Measurements from ENCODE around the gene EHBP1.

EHBP1 gene

GRCh38 chr2:62895632-62896009 is 190.1 kb downstream of the EHBP1 start:
- DNase-seq = no peak

DNA sequence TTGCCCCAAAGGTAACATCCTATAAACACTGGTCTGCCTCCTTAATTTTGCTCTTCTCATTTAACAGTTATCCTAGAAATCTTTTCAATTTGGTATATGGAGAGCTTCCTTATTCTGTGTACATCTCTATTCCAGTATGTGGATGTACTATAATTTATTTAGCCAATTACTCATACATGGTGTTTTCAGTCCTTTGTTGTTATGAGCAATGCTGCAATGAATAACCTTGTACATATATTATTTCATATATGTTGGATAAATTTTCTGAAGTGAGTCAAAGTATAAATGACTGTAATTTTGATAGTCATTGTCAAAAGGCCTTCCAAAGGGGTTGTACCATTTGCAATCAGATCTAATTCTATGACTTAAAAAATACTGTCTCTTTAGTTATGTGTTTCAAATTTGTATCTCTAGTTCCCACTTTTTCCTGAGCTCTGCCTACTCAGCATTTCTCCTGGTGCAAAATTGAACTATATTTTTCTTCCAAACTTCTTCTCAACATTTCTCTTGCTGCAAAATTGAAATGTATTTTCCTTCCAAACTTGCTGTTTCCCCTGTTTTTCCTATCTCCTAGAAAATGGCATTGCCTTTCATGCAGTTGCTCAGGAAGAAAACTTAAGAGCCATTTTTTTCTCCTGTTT is 191.8 kb downstream of the EHBP1 start:
- no peak for DNase-seq

DNA sequence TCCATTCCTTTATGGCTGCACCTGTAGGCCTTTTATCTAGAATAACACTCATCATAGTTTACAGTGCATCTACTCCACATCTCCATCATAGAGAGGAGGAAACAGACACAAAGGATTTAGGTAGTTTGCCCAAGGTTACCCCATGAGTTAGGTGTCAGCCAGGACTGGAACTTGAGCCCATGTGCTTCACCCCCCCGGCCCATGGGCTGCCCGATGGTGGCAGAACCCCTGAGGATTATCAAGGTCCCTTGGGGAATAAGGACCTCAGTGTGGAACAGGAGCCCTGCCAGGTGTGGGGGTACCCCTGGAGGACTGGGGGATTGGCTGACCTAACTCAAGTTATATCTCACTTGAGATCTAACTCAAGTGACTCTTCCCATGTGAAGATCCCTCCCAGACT is 198.8 kb downstream of the EHBP1 start:
- no peak for DNase-seq

- DNase-seq = no peak
These were observed 202.6 kb downstream of the EHBP1 start for GRCh38 chr2:62908145-62908544.

DNA sequence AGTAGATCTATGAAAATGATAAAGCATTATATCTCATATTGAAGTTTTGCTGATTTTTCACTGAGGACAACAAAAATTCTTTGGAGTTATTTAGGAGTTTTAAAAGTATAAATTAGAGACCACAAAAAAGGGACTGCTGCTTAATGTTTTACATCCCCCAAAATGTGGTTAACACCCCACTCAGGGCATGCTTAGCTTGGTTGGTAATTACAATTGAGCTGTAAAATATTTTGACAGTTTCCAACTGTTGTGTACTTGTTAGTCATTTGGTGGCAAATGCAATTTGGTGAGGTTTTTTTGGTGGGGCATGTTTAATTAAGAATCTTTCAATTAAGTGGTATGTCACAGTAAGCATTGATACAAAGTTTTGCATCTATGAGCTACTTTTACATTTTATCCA is 207.8 kb downstream of the EHBP1 start:
- no peak for DNase-seq

DNA sequence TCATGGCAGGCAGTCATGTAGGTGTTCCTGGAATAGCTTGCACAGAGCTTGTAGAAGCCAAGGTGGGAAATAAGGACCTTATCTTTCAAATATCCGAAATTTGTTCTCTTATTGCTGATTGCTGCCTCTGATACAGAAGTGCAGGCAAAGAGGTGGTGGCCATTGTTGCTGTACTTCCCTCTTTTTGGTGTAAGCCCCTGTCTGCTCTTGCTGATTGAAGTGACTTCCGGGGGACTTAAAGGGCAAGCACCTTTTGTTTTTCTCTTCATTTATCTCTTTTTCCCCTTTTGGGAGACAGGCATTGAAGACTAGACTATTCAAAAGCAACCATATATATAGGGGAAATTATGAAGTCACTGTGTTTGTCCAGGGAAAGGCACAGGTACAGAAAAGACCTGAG is 213.5 kb downstream of the EHBP1 start:
- no peak for DNase-seq

DNA sequence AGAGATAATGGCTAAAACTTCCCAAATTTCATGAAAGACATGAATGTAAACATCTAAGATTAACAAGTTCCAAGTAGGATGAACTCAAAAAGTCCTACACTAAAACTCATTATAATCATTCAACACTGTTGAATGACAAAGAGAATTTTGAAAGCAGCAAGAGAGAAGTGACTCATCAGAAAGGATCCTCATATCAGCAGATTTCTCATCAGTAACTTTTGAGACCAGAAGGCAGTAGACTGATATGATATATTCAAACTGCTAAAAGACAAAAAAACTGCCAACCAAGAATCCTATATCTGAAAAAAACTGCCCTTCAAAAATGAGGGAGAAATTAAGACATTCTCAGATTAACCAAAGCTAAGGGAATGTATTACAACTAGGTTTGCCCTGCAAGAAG is 214.6 kb downstream of the EHBP1 start:
- DNase-seq = no peak

DNA sequence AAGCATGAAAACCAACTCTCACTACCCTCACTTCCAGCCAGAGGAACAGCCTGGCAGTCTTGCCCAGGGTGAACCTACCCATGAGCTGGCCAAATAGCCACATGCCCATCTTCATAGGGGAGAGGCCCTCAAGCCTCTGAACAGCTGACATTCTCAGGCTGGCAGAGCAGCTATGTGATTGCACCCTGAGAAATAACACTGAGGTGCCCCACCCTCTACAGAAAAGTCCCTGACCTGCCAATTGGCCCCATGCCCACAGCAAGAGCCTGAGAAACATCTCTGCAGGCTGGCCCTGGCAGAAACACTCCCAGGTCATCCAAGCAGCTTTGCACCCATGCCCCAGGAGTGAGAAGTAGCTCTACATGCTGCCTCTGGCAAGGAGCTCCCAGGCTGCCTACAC is 217.7 kb downstream of the EHBP1 start:
- no peak for DNase-seq

GRCh38 chr2:62923881-62924280 is 218.4 kb downstream of the EHBP1 start:
- no peak for DNase-seq

- no peak for DNase-seq
These were observed 222.5 kb downstream of the EHBP1 start for GRCh38 chr2:62928015-62928414.

DNA sequence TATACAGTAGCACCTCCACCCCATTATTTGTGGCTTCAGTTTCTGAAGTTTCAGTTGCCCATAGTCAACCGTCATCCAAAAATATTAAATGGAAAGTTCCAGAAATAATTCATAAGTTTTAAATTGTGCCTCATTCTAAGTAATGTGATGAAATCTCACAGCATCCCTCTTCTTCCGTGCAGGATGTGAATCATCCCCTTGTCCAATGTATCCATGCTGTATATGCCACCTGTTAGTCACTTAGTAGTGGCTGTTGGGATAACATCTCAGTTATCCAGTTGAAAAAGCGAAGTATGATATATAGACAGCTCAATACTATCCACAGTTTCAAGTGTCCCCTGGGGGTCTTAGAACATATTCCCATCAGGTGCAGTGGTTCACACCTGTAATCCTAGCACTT is 226.0 kb downstream of the EHBP1 start:
- no peak for DNase-seq

- DNase-seq = no peak
These were observed 227.9 kb downstream of the EHBP1 start for GRCh38 chr2:62933398-62933917.

- no peak for DNase-seq
These were observed 229.0 kb downstream of the EHBP1 start for GRCh38 chr2:62934517-62934916.

DNA sequence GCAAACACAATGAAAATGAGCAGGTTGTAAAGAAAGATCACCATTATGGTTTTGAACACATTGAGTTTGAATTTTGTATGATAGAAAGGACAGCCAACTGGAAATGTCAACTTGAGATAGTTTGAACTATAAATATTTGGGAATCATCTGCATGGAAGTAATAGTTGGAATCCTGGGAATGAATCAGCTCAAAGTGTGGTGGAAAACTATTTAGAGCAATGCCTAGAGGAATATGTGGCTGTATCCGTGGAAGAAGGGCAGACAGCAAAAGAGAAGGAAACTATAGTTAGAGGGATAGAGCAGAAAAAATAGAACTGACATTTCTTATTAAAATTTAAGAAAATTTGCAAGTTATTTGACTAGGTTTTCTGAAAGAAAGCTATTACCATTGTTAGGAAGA is 232.6 kb downstream of the EHBP1 start:
- no peak for DNase-seq

DNA sequence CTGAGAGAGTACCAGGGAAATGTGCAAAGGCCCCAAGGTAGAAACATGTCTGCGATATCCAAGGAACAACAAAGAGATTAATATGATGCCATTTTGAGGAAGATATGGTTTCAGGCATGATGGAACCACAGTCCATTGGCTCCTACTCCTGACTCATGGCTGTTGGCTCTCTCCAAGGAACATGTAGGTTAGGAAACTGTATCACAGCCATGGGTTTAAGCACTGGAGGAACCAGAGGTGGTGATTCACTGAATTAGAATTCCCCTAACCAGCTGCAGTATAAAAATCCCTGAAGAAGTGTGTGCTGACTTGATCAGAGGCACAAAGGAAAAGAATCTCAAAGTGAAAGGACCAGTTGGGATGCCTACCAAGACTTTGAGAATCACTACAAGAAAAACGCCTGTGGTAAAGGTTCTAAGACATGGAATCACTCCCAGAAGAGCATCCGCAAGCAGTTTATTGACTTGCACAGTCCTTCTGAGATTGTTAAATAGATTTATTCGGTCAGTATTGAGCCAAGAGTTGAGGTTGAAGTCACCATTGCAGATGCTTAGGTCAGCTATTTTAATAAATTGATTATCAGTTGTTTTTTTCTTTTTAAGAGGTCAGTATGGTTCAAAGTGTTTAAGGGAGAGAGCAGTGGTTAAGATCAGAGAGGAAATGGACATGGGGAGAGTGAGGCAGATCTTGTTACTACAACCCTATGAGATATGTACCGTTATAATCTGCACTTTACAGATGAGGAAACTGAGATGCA is 234.4 kb downstream of the EHBP1 start:
- no peak for DNase-seq

GRCh38 chr2:62940697-62941096 is 235.2 kb downstream of the EHBP1 start:
- no peak for DNase-seq

DNA sequence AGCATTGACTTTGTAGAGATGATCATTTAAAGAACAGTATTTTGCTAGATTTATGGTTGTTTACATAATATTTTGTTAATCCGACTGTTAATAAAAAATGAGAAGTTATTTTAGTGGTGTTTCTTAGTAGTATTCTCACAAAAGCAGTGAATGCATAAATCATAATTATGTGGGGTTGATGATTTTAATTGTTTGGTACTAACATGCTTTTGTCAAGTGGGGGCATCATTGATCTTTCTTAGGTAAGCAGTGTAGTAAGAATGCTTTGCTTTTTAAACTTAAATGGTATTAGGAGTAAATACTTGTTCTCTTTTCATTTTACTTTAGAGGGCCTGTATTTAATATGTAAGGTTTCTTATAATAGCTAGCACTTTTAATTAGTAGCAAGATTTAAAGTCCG is 235.9 kb downstream of the EHBP1 start:
- no peak for DNase-seq

GRCh38 chr2:62944362-62944761 is 238.8 kb downstream of the EHBP1 start:
- DNase-seq = no peak

DNA sequence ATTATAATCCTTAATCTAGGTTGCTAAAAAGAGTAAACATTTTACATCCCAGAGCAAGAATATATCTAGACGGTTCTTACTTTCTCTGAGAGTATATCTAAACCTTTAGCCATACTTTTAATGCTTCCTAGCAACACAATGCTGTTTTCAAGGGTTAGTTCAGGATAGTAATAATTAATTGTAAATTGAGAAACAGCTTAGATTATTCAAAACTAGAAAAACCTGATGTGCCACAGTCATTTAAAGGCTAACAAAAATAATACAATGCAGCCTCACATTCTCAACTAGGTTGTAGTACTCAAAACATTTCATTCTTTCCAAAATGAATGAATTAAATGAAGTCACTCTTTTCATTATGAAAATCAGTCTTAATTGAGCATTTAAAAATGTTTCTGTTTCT is 241.9 kb downstream of the EHBP1 start:
- no peak for DNase-seq

- DNase-seq = no peak
These were observed 251.1 kb downstream of the EHBP1 start for GRCh38 chr2:62956651-62957050.

- DNase-seq = no peak
These were observed 252.7 kb downstream of the EHBP1 start for GRCh38 chr2:62958206-62958605.

- no peak for DNase-seq
These were observed 258.5 kb downstream of the EHBP1 start for GRCh38 chr2:62964050-62964449.

- DNase-seq = no peak
These were observed 259.2 kb downstream of the EHBP1 start for GRCh38 chr2:62964671-62965070.

GRCh38 chr2:62966991-62967390 is 261.5 kb downstream of the EHBP1 start:
- no peak for DNase-seq

GRCh38 chr2:62968168-62968567 is 262.7 kb downstream of the EHBP1 start:
- DNase-seq = no peak
